ENCODE results near the gene HDAC7. TPM values are rescaled to one million over a fixed set of nuclear protein-coding genes. Genes with fewer than 3 reads are reported as not detected.

Gene HDAC7
- total and polyA plus RNA-seq, 4 donors, result 3.5 to 14.7 (median 7.2) TPM

GRCh38 chr12:47763481-47764346 lies 56.0 kb downstream of the HDAC7 start:
- no peak for DNase-seq (ENCODE audit: low spot score)
- H3K4me3 ChIP-seq (ENCODE audit: low read depth in 1 of 3, low read length in 3 of 3), result no peak overlapping the region
- TF ChIP-seq, protein P1, sequence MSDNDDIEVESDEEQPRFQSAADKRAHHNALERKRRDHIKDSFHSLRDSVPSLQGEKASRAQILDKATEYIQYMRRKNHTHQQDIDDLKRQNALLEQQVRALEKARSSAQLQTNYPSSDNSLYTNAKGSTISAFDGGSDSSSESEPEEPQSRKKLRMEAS (IDR thresholded peaks at IDR 0.05), result no peak
- TF ChIP-seq TAF1 (conservative IDR thresholded peaks at IDR 0.05) (no peak), GABPA (IDR thresholded peaks at IDR 0.05 in 1 of 2, conservative IDR thresholded peaks at IDR 0.05 in 1 of 2) (no peak), REST (IDR thresholded peaks at IDR 0.05) (no peak), YY1 (IDR thresholded peaks at IDR 0.05) (no peak), CTCF (IDR thresholded peaks at IDR 0.05; ENCODE audit: low read depth, low read length, missing input control) (no peak), RAD21 (IDR thresholded peaks at IDR 0.05) (no peak), ATF3 (IDR thresholded peaks at IDR 0.05) (no peak), NR2F2 (IDR thresholded peaks at IDR 0.05) (no peak), HNF4A (conservative IDR thresholded peaks at IDR 0.05) (no peak), FOXA2 (IDR thresholded peaks at IDR 0.05) (no peak), JUND (IDR thresholded peaks at IDR 0.05) (no peak), EGR1 (IDR thresholded peaks at IDR 0.05; ENCODE audit: low read depth in 2 of 2) (no peak), FOXA1 (IDR thresholded peaks at IDR 0.05) (no peak), RXRA (IDR thresholded peaks at IDR 0.05) (no peak), SP1 (IDR thresholded peaks at IDR 0.05) (no peak), HNF4G (IDR thresholded peaks at IDR 0.05) (no peak)
- TF ChIP-seq, protein P2, sequence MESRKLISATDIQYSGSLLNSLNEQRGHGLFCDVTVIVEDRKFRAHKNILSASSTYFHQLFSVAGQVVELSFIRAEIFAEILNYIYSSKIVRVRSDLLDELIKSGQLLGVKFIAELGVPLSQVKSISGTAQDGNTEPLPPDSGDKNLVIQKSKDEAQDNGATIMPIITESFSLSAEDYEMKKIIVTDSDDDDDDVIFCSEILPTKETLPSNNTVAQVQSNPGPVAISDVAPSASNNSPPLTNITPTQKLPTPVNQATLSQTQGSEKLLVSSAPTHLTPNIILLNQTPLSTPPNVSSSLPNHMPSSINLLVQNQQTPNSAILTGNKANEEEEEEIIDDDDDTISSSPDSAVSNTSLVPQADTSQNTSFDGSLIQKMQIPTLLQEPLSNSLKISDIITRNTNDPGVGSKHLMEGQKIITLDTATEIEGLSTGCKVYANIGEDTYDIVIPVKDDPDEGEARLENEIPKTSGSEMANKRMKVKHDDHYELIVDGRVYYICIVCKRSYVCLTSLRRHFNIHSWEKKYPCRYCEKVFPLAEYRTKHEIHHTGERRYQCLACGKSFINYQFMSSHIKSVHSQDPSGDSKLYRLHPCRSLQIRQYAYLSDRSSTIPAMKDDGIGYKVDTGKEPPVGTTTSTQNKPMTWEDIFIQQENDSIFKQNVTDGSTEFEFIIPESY (IDR thresholded peaks at IDR 0.05), result no peak
- H3K27ac ChIP-seq (ENCODE audit: low read depth in 1 of 2, low read length in 2 of 2), result no peak overlapping the region
- H3K27me3 ChIP-seq (ENCODE audit: control insufficient read depth in 4 of 4, insufficient read depth in 4 of 4, low read length in 3 of 4), result no peaks in the 10 kb centered on the region
- no peaks in the 10 kb centered on the region for H3K9me3 ChIP-seq (ENCODE audit: control insufficient read depth in 4 of 4, low read length in 3 of 4)
- H3K36me3 ChIP-seq (ENCODE audit: control insufficient read depth in 4 of 4, insufficient read depth in 3 of 4, low read depth in 1 of 4, low read length in 3 of 4), result no peaks in the 10 kb centered on the region
- H3K4me1 ChIP-seq (ENCODE audit: control insufficient read depth in 4 of 4, insufficient read depth in 4 of 4, low read length in 3 of 4), result peaks cover under 1 to 15% (median 8%) of the 10 kb centered on the region in 4 donors
- 92% methylated on average over 8 of the region's 8 CpGs for WGBS
- H3K9ac ChIP-seq (ENCODE audit: low read depth in 1 of 2, low read length in 2 of 2), result no peak overlapping the region

All from liver (tissue), 9 donors.